GM18861 (cell line): ENCODE results near the gene FAM210B.
"Not testable (repeated sequence)": the region's sequence is repeated elsewhere in the genome, so short reads cannot be mapped to it uniquely, and the experiment has no call there.

Source experiments
- ATAC-seq: cut with Tn5 transposase; IDR thresholded peaks from one replicate; pipeline ENCODE4 v1.9.1; 2021; ENCODE audit not compliant: unreplicated experiment

The FAM210B gene

GRCh38 chr20:56360133-56360907 lies 1.5 kb downstream of the FAM210B start:
- ATAC-seq: no peak

GRCh38 chr20:56360908-56361205 lies 2.1 kb downstream of the FAM210B start:
- no peak for ATAC-seq

- ATAC-seq: no peak
These were observed 3.1 kb downstream of the FAM210B start for GRCh38 chr20:56361900-56362299.

- ATAC-seq: no peak
These were observed 4.1 kb downstream of the FAM210B start for GRCh38 chr20:56362833-56363413.

GRCh38 chr20:56363491-56363890 lies 4.7 kb downstream of the FAM210B start:
- no peak for ATAC-seq

GRCh38 chr20:56368351-56369134 lies 9.8 kb downstream of the FAM210B start:
- ATAC-seq: no peak

GRCh38 chr20:56369179-56369578 lies 10.4 kb downstream of the FAM210B start:
- no peak for ATAC-seq

- no peak for ATAC-seq
These were observed 13.2 kb downstream of the FAM210B start for GRCh38 chr20:56371977-56372376.

- no peak for ATAC-seq
These were observed 14.1 kb downstream of the FAM210B start for GRCh38 chr20:56372850-56373249.

GRCh38 chr20:56373942-56374341 lies 15.2 kb downstream of the FAM210B start:
- no peak for ATAC-seq

- ATAC-seq: no peak
These were observed 17.6 kb downstream of the FAM210B start for GRCh38 chr20:56376331-56376730.

GRCh38 chr20:56378386-56378785 lies 19.6 kb downstream of the FAM210B start:
- no peak for ATAC-seq

- ATAC-seq: no peak
These were observed 21.6 kb downstream of the FAM210B start for GRCh38 chr20:56380375-56380774.

- ATAC-seq: no peak
These were observed 22.7 kb downstream of the FAM210B start for GRCh38 chr20:56381501-56381900.

GRCh38 chr20:56382696-56383095 lies 23.9 kb downstream of the FAM210B start:
- no peak for ATAC-seq

GRCh38 chr20:56383334-56383733 lies 24.6 kb downstream of the FAM210B start:
- ATAC-seq: no peak

GRCh38 chr20:56385130-56385529 lies 26.4 kb downstream of the FAM210B start:
- ATAC-seq: no peak

GRCh38 chr20:56386219-56386618 lies 27.4 kb downstream of the FAM210B start:
- no peak for ATAC-seq

- ATAC-seq: no peak
These were observed 30.1 kb downstream of the FAM210B start for GRCh38 chr20:56388882-56389281.

GRCh38 chr20:56389807-56390206 lies 31.0 kb downstream of the FAM210B start:
- ATAC-seq: no peak

GRCh38 chr20:56390396-56390795 lies 31.6 kb downstream of the FAM210B start:
- ATAC-seq: not testable (repeated sequence)

GRCh38 chr20:56391037-56391436 lies 32.3 kb downstream of the FAM210B start:
- no peak for ATAC-seq
